Panc1 (cell line): Measurements from ENCODE around the gene ZNF324. TPM values are rescaled to one million over a fixed set of nuclear protein-coding genes. Genes with fewer than 3 reads are reported as not detected.
"Not testable (repeated sequence)": the region's sequence is repeated elsewhere in the genome, so short reads cannot be mapped to it uniquely, and the experiment has no call there.

ENCODE experiments used
- ATAC-seq: fragments of 200-7000 bp; cut with Tn5 transposase; 2 replicates; pipeline ENCODE4 v1.9.1; 2020; ENCODE audit warnings: mild to moderate bottlenecking, moderate library complexity
- BruUV-seq: library from RNA; stranded (reverse); fragments of 400-500 nt; replicated peaks from 2 replicates; lab custom pipeline; 2021; lab: Mats Ljungman, UMichigan
- CTCF ChIA-PET: fragments of 300-600 bp; sonication (Branson Sonifier 250); formaldehyde crosslinking; loops from one replicate; lab custom pipeline; 2022; ENCODE audit warnings: antibody characterized with exemption; lab: Charles Lee
- POLR2A ChIA-PET: fragments of 300-600 bp; sonication (Branson Sonifier 250); formaldehyde crosslinking; loops from one replicate; lab custom pipeline; 2022; ENCODE audit warnings: antibody characterized with exemption; lab: Charles Lee
- DNase-seq: peaks from one replicate; pipeline ENCODE4 v3.0.0-alpha.2; 2010; ENCODE audit warnings: low read depth, low spot score
- H3K27ac ChIP-seq: 2 replicates; pipeline ENCODE4 v1.5.1; 2011; ENCODE audit warnings: mild to moderate bottlenecking, low read length, inconsistent platforms
- H3K27me3 ChIP-seq: fragments of 200-500 bp; sonication (Bioruptor generic); 2 replicates; pipeline ENCODE4 v1.6.0; 2014; ENCODE audit warnings: low read length, inconsistent platforms; ENCODE audit not compliant: control insufficient read depth, insufficient read depth
- H3K36me3 ChIP-seq: fragments of 200-500 bp; sonication (Bioruptor generic); 2 replicates; pipeline ENCODE4 v1.5.1; 2014; ENCODE audit warnings: inconsistent platforms, mild to moderate bottlenecking, low read length, moderate library complexity; ENCODE audit not compliant: control insufficient read depth, insufficient read depth
- H3K4me1 ChIP-seq: 2 replicates; pipeline ENCODE4 v1.5.1; 2011; ENCODE audit warnings: inconsistent platforms, mild to moderate bottlenecking, low read length, moderate library complexity; ENCODE audit not compliant: control insufficient read depth, insufficient read depth
- H3K4me3 ChIP-seq, 2 experiments: 2 replicates each; pipeline ENCODE4 v1.5.1; 2011 to 2012; ENCODE audit warnings: low read depth in 2 of 2, low read length in 2 of 2, mild to moderate bottlenecking in 2 of 2, inconsistent platforms in 1 of 2, moderate library complexity in 1 of 2
- H3K9me3 ChIP-seq: fragments of 200-500 bp; sonication (Bioruptor generic); 2 replicates; pipeline ENCODE4 v1.5.1; 2014; ENCODE audit warnings: low read depth, mild to moderate bottlenecking, inconsistent platforms, low read length, moderate library complexity; ENCODE audit not compliant: control insufficient read depth, insufficient read depth
- CTCF ChIP-seq: fragments of 450-650 bp; IDR thresholded peaks from 2 replicates; pipeline ENCODE4 v1.5.1; 2017; ENCODE audit warnings: mild to moderate bottlenecking
- POLR2AphosphoS5 ChIP-seq: IDR thresholded peaks from 2 replicates; pipeline ENCODE4 v1.6.1; 2012; ENCODE audit warnings: mild to moderate bottlenecking, low read depth, low read length, moderate library complexity
- SIN3A ChIP-seq: IDR thresholded peaks from 2 replicates; pipeline ENCODE4 v1.6.1; 2012; ENCODE audit warnings: low read depth, mild to moderate bottlenecking, low read length, moderate library complexity, borderline replicate concordance; ENCODE audit not compliant: insufficient read depth
- TCF7L2 ChIP-seq: IDR thresholded peaks from 2 replicates; pipeline ENCODE4 v1.6.1; 2011; ENCODE audit warnings: mild to moderate bottlenecking, low read depth, low read length, inconsistent platforms
- in situ Hi-C: cut with HindIII; loops from 2 replicates; pipeline ENCODE4 v1.10.0; 2016; ENCODE audit warnings: low sequenced_read_pairs, low pct_unique_long_range_greater_than_20kb
- intact Hi-C: fragments of 100-400 bp; cut with micrococcal nuclease; formaldehyde crosslinking; loops from one replicate; pipeline ENCODE4 v1.10.0; 2022; ENCODE audit not compliant: unreplicated experiment
- total RNA-seq: library from RNA; stranded (reverse); gene quantifications from one replicate; pipeline ENCODE4 v1.2.1, GENCODE V29; 2021; ENCODE audit not compliant: unreplicated experiment
- TF ChIP-seq, protein P1 (sequence below), 2 experiments: IDR thresholded peaks; 2 replicates each; pipeline ENCODE4 v1.6.1; 2011 to 2012; ENCODE audit warnings: low read depth in 2 of 2, control low read depth in 1 of 2, low read length in 1 of 2, mild to moderate bottlenecking in 1 of 2, moderate library complexity in 1 of 2; ENCODE audit not compliant: insufficient read depth in 1 of 2

Gene ZNF324
- total RNA-seq, 1 experiment from 2014 or later = 12.8 TPM

- BruUV-seq = no TSS peak
Observed at GRCh38 chr19:58500242-58500641, 33.4 kb downstream of the ZNF324 start.

GRCh38 chr19:58507602-58508223 is 40.8 kb downstream of the ZNF324 start:
- in situ Hi-C loops, BruUV-seq, H3K4me1 ChIP-seq, H3K36me3 ChIP-seq, H3K27ac ChIP-seq, intact Hi-C loops, H3K27me3 ChIP-seq, H3K9me3 ChIP-seq, DNase-seq, H3K4me3 ChIP-seq, ATAC-seq: not testable (repeated sequence)
- ChIA-PET POLR2A (interaction anchor here (0.8 kb wide), 1 partner anchor 9 kb away, joined by 3 read pairs; no protein-coding TSS in a partner anchor), CTCF (interaction anchor here (0.7 kb wide), 1 partner anchor 51 kb away, joined by 3 read pairs; no protein-coding TSS in a partner anchor)

More at GRCh38 chr19:58500242-58500641, 33.4 kb downstream of the ZNF324 start:
- no peak for ATAC-seq
- intact Hi-C loops = no loop called here
- TF ChIP-seq CTCF = no peak
- no peak for TF ChIP-seq TCF7L2
- no peak for TF ChIP-seq POLR2AphosphoS5
- no peak for TF ChIP-seq SIN3A
- TF ChIP-seq, protein P1, sequence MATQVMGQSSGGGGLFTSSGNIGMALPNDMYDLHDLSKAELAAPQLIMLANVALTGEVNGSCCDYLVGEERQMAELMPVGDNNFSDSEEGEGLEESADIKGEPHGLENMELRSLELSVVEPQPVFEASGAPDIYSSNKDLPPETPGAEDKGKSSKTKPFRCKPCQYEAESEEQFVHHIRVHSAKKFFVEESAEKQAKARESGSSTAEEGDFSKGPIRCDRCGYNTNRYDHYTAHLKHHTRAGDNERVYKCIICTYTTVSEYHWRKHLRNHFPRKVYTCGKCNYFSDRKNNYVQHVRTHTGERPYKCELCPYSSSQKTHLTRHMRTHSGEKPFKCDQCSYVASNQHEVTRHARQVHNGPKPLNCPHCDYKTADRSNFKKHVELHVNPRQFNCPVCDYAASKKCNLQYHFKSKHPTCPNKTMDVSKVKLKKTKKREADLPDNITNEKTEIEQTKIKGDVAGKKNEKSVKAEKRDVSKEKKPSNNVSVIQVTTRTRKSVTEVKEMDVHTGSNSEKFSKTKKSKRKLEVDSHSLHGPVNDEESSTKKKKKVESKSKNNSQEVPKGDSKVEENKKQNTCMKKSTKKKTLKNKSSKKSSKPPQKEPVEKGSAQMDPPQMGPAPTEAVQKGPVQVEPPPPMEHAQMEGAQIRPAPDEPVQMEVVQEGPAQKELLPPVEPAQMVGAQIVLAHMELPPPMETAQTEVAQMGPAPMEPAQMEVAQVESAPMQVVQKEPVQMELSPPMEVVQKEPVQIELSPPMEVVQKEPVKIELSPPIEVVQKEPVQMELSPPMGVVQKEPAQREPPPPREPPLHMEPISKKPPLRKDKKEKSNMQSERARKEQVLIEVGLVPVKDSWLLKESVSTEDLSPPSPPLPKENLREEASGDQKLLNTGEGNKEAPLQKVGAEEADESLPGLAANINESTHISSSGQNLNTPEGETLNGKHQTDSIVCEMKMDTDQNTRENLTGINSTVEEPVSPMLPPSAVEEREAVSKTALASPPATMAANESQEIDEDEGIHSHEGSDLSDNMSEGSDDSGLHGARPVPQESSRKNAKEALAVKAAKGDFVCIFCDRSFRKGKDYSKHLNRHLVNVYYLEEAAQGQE (IDR thresholded peaks at IDR 0.05; ENCODE audit: insufficient read depth in 1 of 2, low read depth in 2 of 2, low read length in 1 of 2) = no peak
- no peaks in the 10 kb centered on the region for H3K27me3 ChIP-seq
- H3K36me3 ChIP-seq = peaks cover 3% of the 10 kb centered on the region; the same call in 1 of the 2 replicates
- ChIA-PET CTCF (no interaction called here), POLR2A (no interaction called here)
- no peaks in the 10 kb centered on the region for H3K9me3 ChIP-seq
- no peak for DNase-seq
- in situ Hi-C loops = no loop called here
- peaks cover 6% of the 10 kb centered on the region; the same call in 1 of the 2 replicates for H3K4me1 ChIP-seq
- peak overlapping the region; percentile 65 to 83 for H3K4me3 ChIP-seq
- H3K27ac ChIP-seq = peak overlapping the region; percentile 98

DNA sequence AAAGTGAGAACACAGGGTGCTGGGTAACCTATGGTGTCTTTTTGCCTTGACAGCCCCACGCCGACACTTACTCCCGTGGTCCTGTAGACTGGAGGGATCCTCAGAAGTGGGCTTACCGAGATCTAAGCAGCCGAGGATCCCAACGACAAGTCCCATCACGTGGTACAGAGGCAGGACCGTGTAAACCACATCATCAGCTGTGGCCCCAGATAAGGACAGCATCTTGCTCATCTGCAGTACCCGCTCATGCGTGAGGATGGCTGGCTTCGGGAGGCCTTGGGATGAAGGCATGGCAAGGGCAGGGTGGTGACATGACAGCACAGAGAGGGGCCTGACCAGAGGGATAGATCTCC is 42.8 kb downstream of the ZNF324 start:
- BruUV-seq = no TSS peak
- ChIA-PET POLR2A (no interaction called here), CTCF (interaction anchor here (0.7 kb wide), 1 partner anchor 45 kb away, joined by 4 read pairs; the partner anchor contains the start of gene CHMP2A)
- ATAC-seq = no peak
- peaks cover 9% of the 10 kb centered on the region for H3K4me1 ChIP-seq
- no peak overlapping the region for H3K27ac ChIP-seq
- in situ Hi-C loops = no loop called here
- no peak overlapping the region for H3K4me3 ChIP-seq
- H3K36me3 ChIP-seq = peaks cover 2% of the 10 kb centered on the region; the same call in 1 of the 2 replicates
- DNase-seq = no peak
- intact Hi-C loops = no loop called here
- no peaks in the 10 kb centered on the region for H3K27me3 ChIP-seq
- H3K9me3 ChIP-seq = no peaks in the 10 kb centered on the region
- TF ChIP-seq SIN3A (no peak), CTCF (no peak), TCF7L2 (no peak), POLR2AphosphoS5 (no peak)
- TF ChIP-seq, protein P1 (IDR thresholded peaks at IDR 0.05; ENCODE audit: insufficient read depth in 1 of 2, low read depth in 2 of 2, low read length in 1 of 2) = no peak
